Measurements from ENCODE around the gene GZMH. TPM values are rescaled to one million over a fixed set of nuclear protein-coding genes. Genes with fewer than 3 reads are reported as not detected.

GZMH gene
- total RNA-seq, 2 experiments from 2014 or later = not detected

DNA sequence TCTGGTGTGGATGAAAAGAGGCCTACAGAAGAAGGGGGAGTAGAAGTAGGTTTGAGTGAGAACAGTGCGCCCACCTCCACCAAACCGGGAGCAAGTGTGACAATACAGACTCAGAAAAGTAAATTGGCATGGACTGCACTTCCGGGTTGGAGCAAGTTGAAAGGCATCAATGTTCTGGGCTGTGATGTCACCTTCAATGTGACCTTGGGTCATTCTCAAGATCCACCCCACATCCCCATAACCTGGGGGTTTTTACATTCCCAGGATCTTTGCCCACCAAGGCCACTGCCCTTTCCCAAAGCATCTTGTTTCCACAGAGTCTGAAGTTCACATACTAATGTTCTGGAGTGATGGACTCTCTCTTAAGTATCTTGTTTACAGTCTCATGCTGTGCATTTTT is 29.8 kb upstream of the GZMH start:
- Histone ChIP-seq H3K4me3 (ENCODE audit: low read depth, low read length, poor library complexity, severe bottlenecking) (no peak overlapping the region), H4K20me1 (ENCODE audit: insufficient read depth, low read length) (no peaks in the 10 kb centered on the region), H3K36me3 (ENCODE audit: insufficient read depth, low read length) (no peaks in the 10 kb centered on the region), H3K4me1 (ENCODE audit: insufficient read depth, low read length, poor library complexity, severe bottlenecking) (no peaks in the 10 kb centered on the region), H3K27ac (ENCODE audit: low read depth, low read length, poor library complexity, severe bottlenecking) (no peak overlapping the region), H3K9me3 (ENCODE audit: low read length) (no peaks in the 10 kb centered on the region), H3K4me2 (ENCODE audit: low read length) (no peak overlapping the region), H2AFZ (ENCODE audit: low read length) (no peak overlapping the region), H3K9me2 (ENCODE audit: insufficient read depth, low read length) (no peaks in the 10 kb centered on the region), H3K79me2 (ENCODE audit: insufficient read depth, low read depth, low read length) (no peaks in the 10 kb centered on the region)
- TF ChIP-seq, protein P1, sequence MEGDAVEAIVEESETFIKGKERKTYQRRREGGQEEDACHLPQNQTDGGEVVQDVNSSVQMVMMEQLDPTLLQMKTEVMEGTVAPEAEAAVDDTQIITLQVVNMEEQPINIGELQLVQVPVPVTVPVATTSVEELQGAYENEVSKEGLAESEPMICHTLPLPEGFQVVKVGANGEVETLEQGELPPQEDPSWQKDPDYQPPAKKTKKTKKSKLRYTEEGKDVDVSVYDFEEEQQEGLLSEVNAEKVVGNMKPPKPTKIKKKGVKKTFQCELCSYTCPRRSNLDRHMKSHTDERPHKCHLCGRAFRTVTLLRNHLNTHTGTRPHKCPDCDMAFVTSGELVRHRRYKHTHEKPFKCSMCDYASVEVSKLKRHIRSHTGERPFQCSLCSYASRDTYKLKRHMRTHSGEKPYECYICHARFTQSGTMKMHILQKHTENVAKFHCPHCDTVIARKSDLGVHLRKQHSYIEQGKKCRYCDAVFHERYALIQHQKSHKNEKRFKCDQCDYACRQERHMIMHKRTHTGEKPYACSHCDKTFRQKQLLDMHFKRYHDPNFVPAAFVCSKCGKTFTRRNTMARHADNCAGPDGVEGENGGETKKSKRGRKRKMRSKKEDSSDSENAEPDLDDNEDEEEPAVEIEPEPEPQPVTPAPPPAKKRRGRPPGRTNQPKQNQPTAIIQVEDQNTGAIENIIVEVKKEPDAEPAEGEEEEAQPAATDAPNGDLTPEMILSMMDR (conservative IDR thresholded peaks at IDR 0.05; ENCODE audit: low read length) = no peak
- no peak for TF ChIP-seq EZH2phosphoT487 (IDR thresholded peaks at IDR 0.05; ENCODE audit: borderline replicate concordance, low read depth, low read length)
- ChIA-PET CTCF (ENCODE audit: unreplicated experiment) (no interaction called here), POLR2A (no interaction called here)
- no TSS peak for BruUV-seq (replicated peaks)
- no peak for DNase-seq (ENCODE audit: low spot score)
- intact Hi-C loops (cut with micrococcal nuclease; ENCODE audit: unreplicated experiment) = no loop called here

DNA sequence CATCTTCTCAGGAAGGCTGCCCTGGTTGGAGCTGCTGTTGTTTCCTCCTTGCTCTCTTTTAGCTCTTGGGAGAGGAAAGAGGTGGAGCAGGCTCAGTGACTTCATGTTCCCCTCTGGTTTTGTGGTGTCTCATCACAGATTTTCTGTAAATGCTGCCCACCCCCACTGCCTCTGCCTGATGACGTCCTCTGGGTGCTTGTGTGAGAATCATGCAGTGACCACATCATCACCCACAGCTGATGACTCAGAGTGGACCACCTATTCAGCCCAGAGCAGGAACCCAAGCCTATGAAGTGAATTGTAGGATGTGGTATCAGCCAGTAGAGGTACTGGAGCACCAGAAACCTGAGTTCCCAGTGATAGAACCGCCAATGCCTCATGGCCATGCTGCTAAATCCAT is 24.7 kb upstream of the GZMH start, which contains the start of gene GZMB:
TSS of gene GZMB (minus strand) at position 33 of the 400 bp plus-strand sequence. CDS start at position 3, 30 bp downstream.
- no peak within 1 kb of the TSS for H3K4me2 ChIP-seq (ENCODE audit: low read length)
- no peaks in the 10 kb centered on the region for H3K36me3 ChIP-seq (ENCODE audit: insufficient read depth, low read length)
- CTCF ChIA-PET (ENCODE audit: unreplicated experiment) = no interaction called here
- H2AFZ ChIP-seq (ENCODE audit: low read length) = no peak within 1 kb of the TSS
- BruUV-seq (replicated peaks) = no TSS peak
- no peaks in the 10 kb centered on the region for H3K4me1 ChIP-seq (ENCODE audit: insufficient read depth, low read length, poor library complexity, severe bottlenecking)
- DNase-seq (ENCODE audit: low spot score) = no peak
- H3K4me3 ChIP-seq (ENCODE audit: low read depth, low read length, poor library complexity, severe bottlenecking) = no peak within 1 kb of the TSS
- POLR2A ChIA-PET = no interaction called here
- H3K79me2 ChIP-seq (ENCODE audit: insufficient read depth, low read depth, low read length) = no peaks in the 10 kb centered on the region
- no peak within 1 kb of the TSS for H3K27ac ChIP-seq (ENCODE audit: low read depth, low read length, poor library complexity, severe bottlenecking)
- no peak for TF ChIP-seq EZH2phosphoT487 (IDR thresholded peaks at IDR 0.05; ENCODE audit: borderline replicate concordance, low read depth, low read length)
- TF ChIP-seq, protein P1 (conservative IDR thresholded peaks at IDR 0.05; ENCODE audit: low read length) = no peak
- intact Hi-C loops (cut with micrococcal nuclease; ENCODE audit: unreplicated experiment) = no loop called here
- no peaks in the 10 kb centered on the region for H4K20me1 ChIP-seq (ENCODE audit: insufficient read depth, low read length)
- H3K9me3 ChIP-seq (ENCODE audit: low read length) = no peaks in the 10 kb centered on the region
- no peaks in the 10 kb centered on the region for H3K9me2 ChIP-seq (ENCODE audit: insufficient read depth, low read length)

DNA sequence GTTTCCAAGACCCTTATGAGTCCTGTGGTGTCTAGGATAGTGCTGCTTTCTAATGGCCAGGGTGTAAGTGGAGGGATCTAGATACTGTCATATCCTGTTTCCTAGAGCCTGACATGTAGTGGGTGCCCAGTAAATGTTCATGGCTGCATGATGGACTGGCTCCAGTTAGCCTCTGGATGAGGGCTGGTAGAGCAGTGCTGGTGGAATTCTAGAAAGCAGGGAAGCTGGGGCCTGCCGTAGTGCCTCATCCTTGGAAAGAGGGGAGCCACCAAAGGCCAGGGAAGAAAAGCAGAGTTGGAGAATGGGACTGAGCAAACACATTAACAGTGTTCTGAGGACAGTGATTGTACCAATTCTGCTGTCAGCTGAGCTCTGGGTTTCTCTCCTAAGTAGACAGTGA is 23.9 kb upstream of the GZMH start:
- H3K4me3 ChIP-seq (ENCODE audit: low read depth, low read length, poor library complexity, severe bottlenecking) = no peak overlapping the region
- TF ChIP-seq, protein P1 (conservative IDR thresholded peaks at IDR 0.05; ENCODE audit: low read length) = no peak
- no peak for TF ChIP-seq EZH2phosphoT487 (IDR thresholded peaks at IDR 0.05; ENCODE audit: borderline replicate concordance, low read depth, low read length)

More for the DNA sequence above, 23.9 kb upstream of the GZMH start:
- no peak overlapping the region for H2AFZ ChIP-seq (ENCODE audit: low read length)
- no peaks in the 10 kb centered on the region for H3K9me3 ChIP-seq (ENCODE audit: low read length)
- H3K27ac ChIP-seq (ENCODE audit: low read depth, low read length, poor library complexity, severe bottlenecking) = no peak overlapping the region
- H3K36me3 ChIP-seq (ENCODE audit: insufficient read depth, low read length) = no peaks in the 10 kb centered on the region
- H3K4me2 ChIP-seq (ENCODE audit: low read length) = no peak overlapping the region
- H3K79me2 ChIP-seq (ENCODE audit: insufficient read depth, low read depth, low read length) = no peaks in the 10 kb centered on the region
- ChIA-PET CTCF (ENCODE audit: unreplicated experiment) (no interaction called here), POLR2A (no interaction called here)
- no TSS peak for BruUV-seq (replicated peaks)
- H4K20me1 ChIP-seq (ENCODE audit: insufficient read depth, low read length) = no peaks in the 10 kb centered on the region
- intact Hi-C loops (cut with micrococcal nuclease; ENCODE audit: unreplicated experiment) = no loop called here
- no peak for DNase-seq (ENCODE audit: low spot score)
- H3K4me1 ChIP-seq (ENCODE audit: insufficient read depth, low read length, poor library complexity, severe bottlenecking) = no peaks in the 10 kb centered on the region
- H3K9me2 ChIP-seq (ENCODE audit: insufficient read depth, low read length) = no peaks in the 10 kb centered on the region
